GM15510 (cell line): Measurements from ENCODE around the gene TFDP2.

Experiments used
- POLR2A ChIP-seq: IDR thresholded peaks from 3 replicates; pipeline ENCODE4 v1.6.1; 2011; ENCODE audit warnings: borderline replicate concordance; ENCODE audit not compliant: insufficient read length; ENCODE audit errors: extremely low read depth

The TFDP2 gene

DNA sequence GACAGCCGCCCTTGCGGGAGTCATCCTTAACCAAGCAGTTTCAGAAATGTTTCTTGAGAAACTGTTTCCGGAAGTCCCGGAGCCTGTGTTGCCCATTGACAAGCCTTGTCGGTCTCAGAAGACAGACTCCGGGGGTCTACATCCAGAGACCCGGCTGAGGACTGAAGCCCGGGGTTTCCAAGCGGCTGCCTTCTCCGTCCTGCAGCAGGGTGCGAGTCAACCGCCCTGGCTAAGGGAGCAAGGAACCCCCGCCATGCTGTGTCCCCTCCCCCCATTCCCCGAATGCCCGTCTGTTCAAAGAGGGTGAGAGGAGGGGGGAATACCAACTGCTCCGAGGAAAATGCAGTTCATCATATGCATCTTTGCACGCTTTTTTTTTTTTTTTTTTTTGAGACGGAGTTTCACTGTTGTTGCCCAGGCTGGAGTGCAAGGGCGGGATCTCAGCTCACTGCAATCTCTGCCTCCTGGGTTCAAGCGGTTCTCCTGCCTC lies 211.3 kb downstream of the TFDP2 start:
- no peak for TF ChIP-seq POLR2A

DNA sequence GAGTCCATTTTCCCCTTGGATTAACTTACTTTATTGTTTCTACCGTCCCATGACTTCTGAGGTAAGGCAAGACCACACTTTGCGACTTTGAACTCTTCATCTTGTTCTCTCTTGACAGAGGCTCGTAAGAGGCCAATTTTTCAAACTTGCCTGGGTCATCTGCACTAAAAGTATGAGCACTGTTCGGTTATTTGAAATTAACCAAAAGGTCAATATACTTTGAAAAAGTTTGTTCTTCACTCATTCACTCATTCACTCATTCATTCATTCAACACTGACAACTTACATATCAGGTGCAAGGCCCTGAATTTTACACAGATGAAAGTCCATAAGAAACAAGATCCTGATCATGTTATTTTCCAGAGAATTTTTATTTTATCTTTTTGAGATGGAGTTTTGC lies 215.0 kb downstream of the TFDP2 start:
- TF ChIP-seq POLR2A, result no peak

DNA sequence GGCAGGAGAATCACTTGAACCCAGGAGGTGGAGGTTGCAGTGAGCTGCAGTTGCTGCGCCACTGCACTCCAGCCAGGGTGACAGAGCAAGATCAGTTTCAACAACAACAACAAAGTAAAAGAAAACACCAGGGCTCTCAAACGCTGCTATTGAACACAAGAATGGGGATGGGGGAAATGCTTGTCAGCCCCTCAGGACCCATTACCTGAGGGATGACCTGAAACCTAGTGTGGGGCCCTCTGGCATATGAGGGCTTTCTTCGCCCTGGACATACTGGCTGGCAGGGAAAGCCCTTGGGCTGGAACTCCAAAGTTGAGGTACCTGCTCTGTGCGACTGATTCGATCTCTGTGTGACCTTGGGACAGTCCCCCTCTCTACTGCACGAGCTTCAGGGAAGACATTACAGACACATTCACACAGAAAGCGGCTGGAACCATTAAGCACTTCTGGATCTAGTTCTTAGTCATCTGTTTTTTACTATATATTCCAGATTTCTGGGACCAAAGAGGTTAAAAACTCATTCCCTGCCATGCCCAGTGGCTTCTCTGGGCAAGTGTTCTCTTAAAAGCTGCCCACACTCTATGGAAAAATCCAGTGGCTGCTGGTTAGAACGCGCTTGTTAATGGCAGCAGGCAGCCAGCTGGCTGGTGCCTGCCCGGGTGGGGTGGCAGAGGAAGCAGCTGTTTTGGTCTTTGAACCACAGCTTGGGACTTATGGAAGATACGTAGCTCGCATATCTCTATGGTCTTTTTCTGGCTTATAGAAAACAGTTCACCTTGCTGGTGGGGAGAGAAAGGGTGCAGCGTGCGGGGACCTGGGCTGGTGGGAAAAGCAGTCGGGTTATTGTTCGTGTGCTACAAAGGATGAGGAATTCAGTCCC lies 215.7 kb downstream of the TFDP2 start:
- TF ChIP-seq POLR2A, result no peak

- TF ChIP-seq POLR2A, result no peak
Observed at GRCh38 chr3:141930801-141931200, 218.5 kb downstream of the TFDP2 start.

- TF ChIP-seq POLR2A, result no peak
Observed at GRCh38 chr3:141929341-141929995, 219.9 kb downstream of the TFDP2 start.

GRCh38 chr3:141928631-141929270 lies 220.6 kb downstream of the TFDP2 start:
- TF ChIP-seq POLR2A, result no peak

DNA sequence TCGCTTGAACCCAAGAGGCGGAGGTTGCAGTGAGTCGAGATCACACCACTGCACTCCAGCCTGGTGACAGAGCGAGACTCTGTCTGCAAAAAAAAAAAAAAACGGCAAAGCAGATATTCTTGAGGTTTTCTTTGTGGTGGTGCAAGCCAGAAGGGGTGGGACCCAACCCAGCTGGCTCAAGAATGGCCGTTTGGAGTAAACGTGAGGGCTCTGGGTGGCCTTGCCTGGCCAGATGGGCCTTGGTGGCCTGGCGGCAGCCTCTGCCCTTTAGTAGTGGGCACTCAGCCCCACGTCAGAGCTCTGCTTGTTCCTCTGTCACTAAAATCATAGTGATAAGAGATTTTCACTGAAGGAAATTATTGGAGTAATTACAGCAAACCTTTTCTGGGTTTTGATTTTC lies 222.4 kb downstream of the TFDP2 start:
- TF ChIP-seq POLR2A, result no peak

GRCh38 chr3:141921316-141921715 lies 228.0 kb downstream of the TFDP2 start:
- TF ChIP-seq POLR2A, result no peak

DNA sequence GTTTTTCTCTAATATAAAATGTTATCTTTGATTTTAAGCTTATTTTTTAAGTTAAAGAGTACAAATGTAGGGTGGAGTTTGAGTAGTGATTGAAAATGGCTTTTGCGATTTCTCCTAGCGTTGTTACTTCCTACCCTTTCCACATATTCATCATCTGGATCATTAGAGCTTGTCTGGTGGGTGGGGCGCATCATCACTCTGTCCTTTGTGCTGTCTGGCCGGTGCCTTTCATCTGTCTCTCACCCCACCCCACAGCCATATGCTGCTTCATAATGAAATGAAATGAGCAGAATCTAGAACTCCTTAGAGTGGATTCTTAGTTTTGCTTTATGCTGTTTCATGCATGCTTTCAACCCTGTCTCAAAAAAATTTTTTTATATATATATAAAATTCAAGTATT lies 228.6 kb downstream of the TFDP2 start:
- no peak for TF ChIP-seq POLR2A

GRCh38 chr3:141915766-141916165 lies 233.6 kb downstream of the TFDP2 start:
- no peak for TF ChIP-seq POLR2A

GRCh38 chr3:141915016-141915415 lies 234.3 kb downstream of the TFDP2 start:
- TF ChIP-seq POLR2A, result no peak

DNA sequence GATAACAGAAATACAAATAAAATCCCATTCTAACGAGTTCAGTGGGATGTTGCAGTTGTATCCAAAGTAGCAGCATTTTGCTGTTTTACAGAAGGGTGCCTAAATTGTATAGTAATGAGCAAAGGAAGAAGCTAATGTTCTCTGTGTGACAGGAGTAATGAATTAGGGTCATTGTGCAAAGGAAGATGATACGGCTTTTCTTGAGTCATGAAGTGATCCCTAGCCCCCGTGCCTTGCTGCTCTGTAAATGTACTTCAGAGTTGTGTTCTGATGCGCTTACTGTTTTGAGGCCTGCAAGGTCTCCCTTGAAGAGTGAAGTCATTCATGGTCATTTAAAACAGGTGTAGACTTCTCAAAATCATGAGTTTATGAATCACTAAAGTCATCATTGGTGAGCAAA lies 235.0 kb downstream of the TFDP2 start:
- TF ChIP-seq POLR2A, result no peak

DNA sequence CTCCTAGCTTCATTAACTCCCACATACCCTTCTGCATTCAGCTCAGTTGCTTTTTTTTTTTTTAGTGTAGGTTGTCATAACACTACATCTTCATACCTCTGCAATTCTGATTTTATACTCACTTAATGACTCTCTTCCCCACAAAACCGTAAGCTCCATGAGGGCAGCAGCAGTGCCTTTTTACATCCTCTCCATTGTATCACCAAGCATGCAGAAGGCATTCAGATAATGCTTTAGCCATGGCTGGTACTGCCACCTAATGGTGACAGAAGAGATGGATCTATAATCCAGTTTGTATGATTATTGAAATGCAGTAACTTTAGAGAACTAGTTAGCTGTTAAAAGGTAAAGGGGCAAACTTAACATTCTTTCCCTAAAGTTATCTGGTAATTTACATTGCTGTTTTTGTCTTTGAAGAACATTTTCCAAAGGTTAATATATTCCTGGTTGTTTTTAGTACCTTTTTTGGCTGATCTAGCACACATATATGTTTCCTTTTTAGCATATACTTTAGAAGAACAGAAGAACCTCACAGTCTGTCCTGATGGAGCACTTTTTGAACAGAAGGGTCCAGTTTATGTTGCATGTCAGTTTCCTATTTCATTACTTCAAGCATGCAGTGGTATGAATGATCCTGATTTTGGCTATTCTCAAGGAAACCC lies 236.1 kb downstream of the TFDP2 start:
- TF ChIP-seq POLR2A, result no peak

DNA sequence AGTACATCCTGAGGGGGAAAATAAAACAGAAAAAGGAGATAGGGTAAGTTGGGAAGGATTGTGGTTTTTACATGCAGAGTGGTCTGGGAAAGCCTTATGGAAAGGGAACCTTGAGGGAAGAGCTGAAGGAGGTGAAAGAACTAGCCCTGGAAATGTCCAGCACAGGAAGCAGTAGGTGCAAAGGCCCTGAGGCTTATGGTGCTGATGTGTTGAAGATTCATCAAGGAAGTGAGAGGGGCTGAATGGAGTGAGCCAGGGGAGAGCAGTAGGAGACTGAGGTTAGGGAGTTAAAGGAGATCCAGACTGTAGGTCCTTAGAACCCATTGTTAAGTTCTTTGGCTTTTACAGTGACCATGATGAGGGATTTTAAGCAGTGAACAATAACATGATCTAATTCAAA lies 239.9 kb downstream of the TFDP2 start:
- TF ChIP-seq POLR2A, result no peak

- no peak for TF ChIP-seq POLR2A
Observed at GRCh38 chr3:141905129-141905528, 244.2 kb downstream of the TFDP2 start.
